Skeletal muscle tissue (tissue), 4 donors: Measurements from ENCODE around the gene GLT8D2. TPM values are rescaled to one million over a fixed set of nuclear protein-coding genes. Genes with fewer than 3 reads are reported as not detected.

Source experiments
- H3K27ac ChIP-seq: one replicate; pipeline ENCODE4 v1.7.0; 2013; ENCODE audit warnings: mild to moderate bottlenecking, low read depth, low read length, inconsistent platforms
- H3K27me3 ChIP-seq, 3 donors: one replicate each; pipeline ENCODE4 v1.7.0; 2013; ENCODE audit warnings: low read length in 3 of 3; ENCODE audit not compliant: control insufficient read depth in 3 of 3, insufficient read depth in 3 of 3
- H3K36me3 ChIP-seq, 3 donors: one replicate each; pipeline ENCODE4 v1.7.0; 2013; ENCODE audit warnings: low read length in 3 of 3; ENCODE audit not compliant: control insufficient read depth in 3 of 3, insufficient read depth in 3 of 3
- H3K4me1 ChIP-seq, 3 donors: one replicate each; pipeline ENCODE4 v1.7.0; 2013; ENCODE audit warnings: low read length in 3 of 3, mild to moderate bottlenecking in 3 of 3; ENCODE audit not compliant: control insufficient read depth in 3 of 3, insufficient read depth in 3 of 3
- H3K4me3 ChIP-seq, 3 donors: one replicate each; pipeline ENCODE4 v1.7.0; 2013; ENCODE audit warnings: low read length in 3 of 3
- H3K9ac ChIP-seq, 3 donors: one replicate each; pipeline ENCODE4 v1.7.0; 2013; ENCODE audit warnings: low read length in 3 of 3, mild to moderate bottlenecking in 3 of 3, moderate library complexity in 2 of 3, low read depth in 1 of 3
- H3K9me3 ChIP-seq, 3 donors: one replicate each; pipeline ENCODE4 v1.7.0; 2013; ENCODE audit warnings: low read length in 3 of 3; ENCODE audit not compliant: control insufficient read depth in 3 of 3
- total RNA-seq: library from RNA; depleted of rRNA; stranded (reverse); fragments of >200 nt; gene quantifications from one replicate; pipeline ENCODE4 v1.2.3, GENCODE V29; 2014
- donor health status: Osteomylitis.

The GLT8D2 gene
- 36.5 TPM for total RNA-seq

GRCh38 chr12:104049903-104050356, at the start of gene GLT8D2:
Gene GLT8D2 (minus strand): TSS chr12:104050187. CDS start chr12:104019648, 30,539 bp downstream.
- Histone ChIP-seq H3K27me3 (peaks cover 4 to 13% (median 4%) of the 10 kb centered on the region in 3 donors), H3K9me3 (no peaks in the 10 kb centered on the region), H3K4me3 (peak within 1 kb of the TSS; percentile 46 to 81 (median 67)), H3K27ac (no peak within 1 kb of the TSS), H3K4me1 (peaks cover 8 to 17% (median 17%) of the 10 kb centered on the region in 3 donors), H3K9ac (peak within 1 kb of the TSS; percentile 15 to 66 (median 30)), H3K36me3 (no peaks in the 10 kb centered on the region)

- no peak overlapping the region for H3K4me3 ChIP-seq
- H3K9me3 ChIP-seq = no peaks in the 10 kb centered on the region
- no peaks in the 10 kb centered on the region for H3K4me1 ChIP-seq
- H3K9ac ChIP-seq = no peak overlapping the region
- H3K36me3 ChIP-seq = peaks cover 19 to 63% (median 63%) of the 10 kb centered on the region in 3 donors
- H3K27me3 ChIP-seq = no peaks in the 10 kb centered on the region
- H3K27ac ChIP-seq = no peak overlapping the region
These were observed 48.0 kb upstream of the GLT8D2 start for GRCh38 chr12:104097954-104098353.

GRCh38 chr12:104095289-104095688, 45.3 kb upstream of the GLT8D2 start:
- Histone ChIP-seq H3K27me3 (no peaks in the 10 kb centered on the region), H3K27ac (no peak overlapping the region), H3K36me3 (peaks cover 12 to 56% (median 56%) of the 10 kb centered on the region in 3 donors), H3K4me3 (no peak overlapping the region), H3K9me3 (no peaks in the 10 kb centered on the region), H3K4me1 (no peaks in the 10 kb centered on the region), H3K9ac (no peak overlapping the region)

GRCh38 chr12:104094284-104094683, 44.3 kb upstream of the GLT8D2 start:
- no peaks in the 10 kb centered on the region for H3K27me3 ChIP-seq
- H3K9ac ChIP-seq = no peak overlapping the region
- H3K4me3 ChIP-seq = no peak overlapping the region
- H3K9me3 ChIP-seq = no peaks in the 10 kb centered on the region
- no peaks in the 10 kb centered on the region for H3K4me1 ChIP-seq
- H3K36me3 ChIP-seq = peaks cover 7 to 62% (median 53%) of the 10 kb centered on the region in 3 donors
- no peak overlapping the region for H3K27ac ChIP-seq

- Histone ChIP-seq H3K27ac (no peak overlapping the region), H3K4me3 (no peak overlapping the region), H3K9ac (no peak overlapping the region), H3K27me3 (no peaks in the 10 kb centered on the region), H3K9me3 (no peaks in the 10 kb centered on the region), H3K36me3 (peaks cover 12 to 57% (median 42%) of the 10 kb centered on the region in 3 donors), H3K4me1 (no peaks in the 10 kb centered on the region)
These were observed 41.1 kb upstream of the GLT8D2 start for GRCh38 chr12:104091136-104091535.

- no peaks in the 10 kb centered on the region for H3K27me3 ChIP-seq
- no peak overlapping the region for H3K9ac ChIP-seq
- no peak overlapping the region for H3K4me3 ChIP-seq
- H3K36me3 ChIP-seq = peaks cover 12 to 59% (median 42%) of the 10 kb centered on the region in 3 donors
- no peak overlapping the region for H3K27ac ChIP-seq
- H3K9me3 ChIP-seq = no peaks in the 10 kb centered on the region
- H3K4me1 ChIP-seq = no peaks in the 10 kb centered on the region
These were observed 40.7 kb upstream of the GLT8D2 start for GRCh38 chr12:104090685-104091084.

GRCh38 chr12:104083769-104084475, 33.9 kb upstream of the GLT8D2 start:
- H3K4me1 ChIP-seq = no peaks in the 10 kb centered on the region
- no peaks in the 10 kb centered on the region for H3K9me3 ChIP-seq
- H3K4me3 ChIP-seq = no peak overlapping the region
- no peak overlapping the region for H3K9ac ChIP-seq
- H3K27ac ChIP-seq = no peak overlapping the region
- H3K36me3 ChIP-seq = peaks cover 23 to 56% (median 32%) of the 10 kb centered on the region in 3 donors
- no peaks in the 10 kb centered on the region for H3K27me3 ChIP-seq

- no peak overlapping the region for H3K27ac ChIP-seq
- no peaks in the 10 kb centered on the region for H3K27me3 ChIP-seq
- no peak overlapping the region for H3K4me3 ChIP-seq
- H3K36me3 ChIP-seq = peaks cover 12 to 40% (median 27%) of the 10 kb centered on the region in 3 donors
- H3K9ac ChIP-seq = no peak overlapping the region
- H3K4me1 ChIP-seq = no peaks in the 10 kb centered on the region
- no peaks in the 10 kb centered on the region for H3K9me3 ChIP-seq
These were observed 30.8 kb upstream of the GLT8D2 start for GRCh38 chr12:104080764-104081163.

GRCh38 chr12:104079024-104079423, 29.0 kb upstream of the GLT8D2 start:
- Histone ChIP-seq H3K27me3 (no peaks in the 10 kb centered on the region), H3K4me1 (no peaks in the 10 kb centered on the region), H3K9ac (no peak overlapping the region), H3K36me3 (peaks cover 8 to 32% (median 19%) of the 10 kb centered on the region in 3 donors), H3K27ac (no peak overlapping the region), H3K4me3 (no peak overlapping the region), H3K9me3 (no peaks in the 10 kb centered on the region)

- Histone ChIP-seq H3K27me3 (no peaks in the 10 kb centered on the region), H3K36me3 (peaks cover 0 to 16% (median 15%) of the 10 kb centered on the region in 3 donors), H3K9ac (no peak overlapping the region), H3K27ac (no peak overlapping the region), H3K9me3 (no peaks in the 10 kb centered on the region), H3K4me1 (no peaks in the 10 kb centered on the region), H3K4me3 (no peak overlapping the region)
These were observed 23.7 kb upstream of the GLT8D2 start for GRCh38 chr12:104073699-104074098.
